Gastroesophageal sphincter (tissue), 4 donors: ENCODE data around the gene CASK. TPM values are rescaled to one million over a fixed set of nuclear protein-coding genes. Genes with fewer than 3 reads are reported as not detected.
A peak's percentile ranks its signal among the peaks of the same experiment; 100 is the strongest.
"Not testable (repeated sequence)": the region's sequence is repeated elsewhere in the genome, so short reads cannot be mapped to it uniquely, and the experiment has no call there.

Source experiments
- ATAC-seq: fragments of 150-250 bp; one replicate; pipeline ENCODE4 v1.9.1; 2016; ENCODE audit warnings: mild to moderate bottlenecking, moderate library complexity
- H3K27ac ChIP-seq, 4 donors: fragments of 200-600 bp; sonication (generic) in 3 of 4; 1 replicate in 3 of 4; 2 replicates in 1 of 4; pipeline ENCODE4 v1.5.1; 2016 to 2019
- H3K27me3 ChIP-seq: fragments of 200-600 bp; sonication (generic); one replicate; pipeline ENCODE4 v1.5.1; 2019
- H3K36me3 ChIP-seq, 2 donors: fragments of 200-600 bp; sonication (generic); one replicate each; pipeline ENCODE4 v1.5.1; 2019; ENCODE audit warnings: control low read depth in 1 of 2
- H3K4me1 ChIP-seq, 3 donors: fragments of 200-600 bp; sonication (generic); 1 replicate in 2 of 3; 2 replicates in 1 of 3; pipeline ENCODE4 v1.5.1; 2016 to 2019; ENCODE audit warnings: control low read depth in 2 of 3
- H3K4me3 ChIP-seq, 2 donors: fragments of 200-600 bp; sonication (generic); one replicate each; pipeline ENCODE4 v1.5.1; 2019; ENCODE audit warnings: mild to moderate bottlenecking in 1 of 2, moderate library complexity in 1 of 2
- H3K9me3 ChIP-seq, 3 donors: fragments of 200-600 bp; sonication (generic); one replicate each; pipeline ENCODE4 v1.5.1; 2017 to 2019; ENCODE audit warnings: control low read depth in 2 of 3
- EP300 ChIP-seq: sonication (generic); formaldehyde crosslinking; IDR thresholded peaks from one replicate; pipeline ENCODE4 v1.6.1; 2017; ENCODE audit warnings: antibody characterized with exemption, mild to moderate bottlenecking
- POLR2A ChIP-seq, 2 donors: fragments of 450-650 bp; IDR thresholded peaks; one replicate each; pipeline ENCODE4 v1.6.1; 2017; ENCODE audit warnings: antibody characterized with exemption in 2 of 2, mild to moderate bottlenecking in 2 of 2, moderate library complexity in 1 of 2
- POLR2AphosphoS5 ChIP-seq: sonication (generic); formaldehyde crosslinking; IDR thresholded peaks from one replicate; pipeline ENCODE4 v1.6.1; 2017; ENCODE audit warnings: antibody characterized with exemption
- WGBS, 2 donors: methylation state at CpG; one replicate each; pipeline ENCODE4 v1.1.5; 2018; ENCODE audit warnings: low coverage in 1 of 2; 5-methylcytosine and 5-hydroxymethylcytosine counted together
- total RNA-seq, 4 donors: library from RNA; depleted of rRNA; stranded (reverse); fragments of >200 nt; gene quantifications; one replicate each; pipeline ENCODE4 v1.1.0, GENCODE V29; 2016
- TF ChIP-seq, protein P1 (sequence below), 4 experiments: fragments of 200-600 bp in 2 of 4; fragments of 450-650 bp in 2 of 4; sonication (generic) in 1 of 4; IDR thresholded peaks; one replicate each; pipeline ENCODE4 v1.5.1; 2017 to 2019; ENCODE audit warnings: antibody characterized with exemption in 4 of 4, mild to moderate bottlenecking in 2 of 4, moderate library complexity in 2 of 4

CASK gene
- total RNA-seq, 4 donors from 2014 or later: 22.6 to 55.0 (median 30.5) TPM

DNA sequence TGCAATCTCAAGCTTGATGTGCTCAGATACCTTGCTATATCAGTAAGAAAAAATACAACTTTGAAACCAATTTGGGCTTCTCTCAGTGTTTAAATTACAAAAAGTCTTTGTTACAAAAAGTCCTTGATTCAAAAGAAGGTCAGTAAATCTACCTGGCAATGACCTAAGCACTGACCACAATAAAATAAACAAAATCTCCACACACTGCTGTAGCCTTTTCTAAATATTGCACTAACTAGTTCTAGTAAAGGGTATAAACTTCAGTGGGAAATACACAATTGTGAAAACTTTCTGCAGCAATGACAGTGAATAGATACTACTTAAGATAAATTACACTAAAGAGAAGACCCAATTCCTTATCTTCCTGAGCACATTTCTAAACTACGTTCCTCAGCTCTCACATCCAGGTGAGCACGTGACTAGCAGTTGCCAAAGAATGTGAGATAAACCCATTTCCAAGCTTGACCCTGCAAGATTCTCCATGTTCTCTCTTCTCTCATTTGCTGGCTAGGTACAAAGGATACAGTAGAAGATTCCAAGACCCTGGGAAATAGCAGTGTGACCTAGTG lies 316.0 kb downstream of the CASK start:
- Histone ChIP-seq H3K27me3 (no peaks in the 10 kb centered on the region), H3K4me3 (no peak overlapping the region), H3K27ac (no peak overlapping the region), H3K9me3 (no peaks in the 10 kb centered on the region), H3K36me3 (peaks cover 0 to 6% of the 10 kb centered on the region in 2 donors), H3K4me1 (no peaks in the 10 kb centered on the region)
- TF ChIP-seq POLR2AphosphoS5 (no peak), EP300 (no peak), POLR2A (IDR thresholded peaks at IDR 0.05) (no peak)
- TF ChIP-seq, protein P1, sequence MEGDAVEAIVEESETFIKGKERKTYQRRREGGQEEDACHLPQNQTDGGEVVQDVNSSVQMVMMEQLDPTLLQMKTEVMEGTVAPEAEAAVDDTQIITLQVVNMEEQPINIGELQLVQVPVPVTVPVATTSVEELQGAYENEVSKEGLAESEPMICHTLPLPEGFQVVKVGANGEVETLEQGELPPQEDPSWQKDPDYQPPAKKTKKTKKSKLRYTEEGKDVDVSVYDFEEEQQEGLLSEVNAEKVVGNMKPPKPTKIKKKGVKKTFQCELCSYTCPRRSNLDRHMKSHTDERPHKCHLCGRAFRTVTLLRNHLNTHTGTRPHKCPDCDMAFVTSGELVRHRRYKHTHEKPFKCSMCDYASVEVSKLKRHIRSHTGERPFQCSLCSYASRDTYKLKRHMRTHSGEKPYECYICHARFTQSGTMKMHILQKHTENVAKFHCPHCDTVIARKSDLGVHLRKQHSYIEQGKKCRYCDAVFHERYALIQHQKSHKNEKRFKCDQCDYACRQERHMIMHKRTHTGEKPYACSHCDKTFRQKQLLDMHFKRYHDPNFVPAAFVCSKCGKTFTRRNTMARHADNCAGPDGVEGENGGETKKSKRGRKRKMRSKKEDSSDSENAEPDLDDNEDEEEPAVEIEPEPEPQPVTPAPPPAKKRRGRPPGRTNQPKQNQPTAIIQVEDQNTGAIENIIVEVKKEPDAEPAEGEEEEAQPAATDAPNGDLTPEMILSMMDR (IDR thresholded peaks at IDR 0.05): no peak
- 69 to 83% methylated on average over 2 of the region's 2 CpGs for WGBS, 2 donors
- no peak for ATAC-seq

DNA sequence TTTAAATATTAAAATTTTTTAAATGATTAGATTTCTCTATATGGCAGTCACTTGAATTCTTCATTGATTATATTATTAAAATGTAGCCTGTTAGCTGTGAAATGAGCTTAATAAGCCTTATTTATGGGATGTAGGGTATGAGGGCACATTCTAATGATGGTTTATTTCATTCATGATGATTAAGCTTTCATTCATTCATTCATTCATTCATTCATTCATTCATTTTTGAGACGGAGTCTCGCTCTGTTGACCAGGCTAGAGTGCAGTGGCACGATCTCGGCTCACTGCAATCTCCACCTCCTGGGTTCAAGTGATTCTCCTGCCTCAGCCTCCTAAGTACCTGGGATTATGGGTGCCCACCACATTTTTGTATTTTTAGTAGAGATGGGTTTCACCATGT lies 317.3 kb downstream of the CASK start:
- not testable (repeated sequence) for H3K27me3 ChIP-seq, H3K27ac ChIP-seq, H3K4me1 ChIP-seq, ATAC-seq, H3K4me3 ChIP-seq, H3K9me3 ChIP-seq, H3K36me3 ChIP-seq
- 94 to 100% methylated on average over 3 to 4 of the region's 4 CpGs for WGBS, 2 donors

DNA sequence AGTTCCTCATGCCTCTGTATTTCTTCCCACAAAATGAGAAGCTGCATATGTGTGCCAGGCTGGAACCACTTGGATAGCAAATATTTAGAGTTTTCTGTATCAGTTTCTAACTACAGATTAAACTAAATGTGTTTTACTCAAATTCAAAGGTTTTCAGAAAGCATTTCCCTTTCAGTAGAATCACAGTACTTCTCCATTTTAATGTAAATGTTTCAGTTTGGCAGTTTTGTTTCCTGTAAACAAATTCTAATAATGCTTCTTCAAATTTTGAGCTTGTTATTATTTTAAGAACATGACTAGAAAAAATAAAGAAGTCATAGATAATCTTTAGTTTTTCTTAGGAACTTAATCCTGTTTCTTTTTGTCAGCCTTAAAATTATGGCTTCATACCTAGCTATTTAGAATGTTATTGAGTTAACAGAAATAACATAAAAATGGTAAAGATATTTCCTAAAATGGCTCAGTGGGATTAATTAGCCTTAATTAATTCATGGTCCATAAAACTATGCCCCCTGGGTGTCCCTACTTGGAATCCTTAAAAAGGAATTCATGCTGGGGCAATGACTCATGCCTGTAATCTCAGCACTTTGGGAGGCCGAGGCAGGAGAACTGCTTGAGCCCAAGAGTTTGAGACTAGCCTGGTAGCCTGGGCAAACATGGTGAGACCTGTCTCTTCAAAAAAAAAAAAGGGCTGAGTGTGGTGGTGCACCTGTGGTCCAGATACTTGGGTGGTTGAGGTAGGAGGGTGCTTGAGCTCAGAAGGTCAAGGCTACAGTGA lies 318.4 kb downstream of the CASK start:
- H3K36me3 ChIP-seq: peaks cover 0 to 6% of the 10 kb centered on the region in 2 donors
- peaks cover 0 to 6% (median 0%) of the 10 kb centered on the region in 3 donors for H3K4me1 ChIP-seq
- ATAC-seq: no peak
- no peaks in the 10 kb centered on the region for H3K9me3 ChIP-seq
- TF ChIP-seq POLR2A (IDR thresholded peaks at IDR 0.05) (no peak), EP300 (no peak), POLR2AphosphoS5 (no peak)
- TF ChIP-seq, protein P1 (IDR thresholded peaks at IDR 0.05): no peak
- no peaks in the 10 kb centered on the region for H3K27me3 ChIP-seq
- H3K4me3 ChIP-seq: no peak overlapping the region
- H3K27ac ChIP-seq: peak overlapping the region in 1 of 4 donors; percentile 0
- 80% methylated on average over 1 of the region's 1 CpG; no CpG with 5 or more reads in 1 of the 2 donors for WGBS, 2 donors

DNA sequence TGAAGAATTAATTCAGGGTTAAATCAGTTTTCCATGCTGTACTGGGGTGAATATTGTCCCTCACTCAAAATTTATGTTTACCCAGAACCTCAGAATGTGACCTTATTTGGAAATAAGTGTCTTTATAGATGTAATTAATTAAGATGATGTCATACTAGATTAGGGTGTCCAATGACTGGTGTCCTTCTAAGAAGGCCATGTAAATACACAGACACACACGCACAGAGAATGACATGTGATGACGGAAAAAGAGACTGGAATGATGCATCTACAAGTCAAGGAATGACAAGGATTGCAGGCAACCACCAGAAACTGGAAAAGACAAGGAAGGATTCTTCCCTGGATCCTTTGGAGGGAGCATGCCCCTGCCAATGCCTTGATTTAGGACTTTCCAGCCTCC lies 319.2 kb downstream of the CASK start:
- no peak overlapping the region for H3K4me3 ChIP-seq
- H3K27ac ChIP-seq: no peak overlapping the region
- no peaks in the 10 kb centered on the region for H3K9me3 ChIP-seq
- ATAC-seq: no peak
- H3K27me3 ChIP-seq: no peaks in the 10 kb centered on the region
- peaks cover 0 to 14% (median 0%) of the 10 kb centered on the region in 3 donors for H3K4me1 ChIP-seq
- WGBS, 2 donors: 67 to 76% methylated on average over 1 to 2 of the region's 2 CpGs
- no peaks in the 10 kb centered on the region for H3K36me3 ChIP-seq
- TF ChIP-seq POLR2AphosphoS5 (no peak), EP300 (no peak), POLR2A (IDR thresholded peaks at IDR 0.05) (no peak)
- TF ChIP-seq, protein P1 (IDR thresholded peaks at IDR 0.05): no peak

DNA sequence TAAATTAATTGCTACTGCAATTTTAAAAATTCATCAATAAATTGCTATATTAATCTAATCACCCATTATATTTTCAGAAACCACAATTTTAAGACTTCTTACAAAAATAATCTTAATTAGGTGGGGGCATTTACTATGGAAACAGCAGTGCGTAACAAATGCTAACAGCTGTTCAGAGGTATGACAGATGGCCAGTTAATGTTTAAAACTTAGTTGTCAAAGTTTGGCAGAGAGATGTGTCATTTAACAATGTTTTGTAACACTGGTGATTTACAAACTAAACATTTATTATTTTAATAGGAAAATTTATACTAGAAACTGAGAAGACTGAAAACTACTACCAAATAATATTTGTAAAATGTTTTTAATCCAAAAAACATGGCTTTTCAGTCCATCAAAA lies 319.8 kb downstream of the CASK start:
- WGBS, 2 donors: 50% methylated on average over 1 of the region's 1 CpG
- TF ChIP-seq POLR2A (IDR thresholded peaks at IDR 0.05): no peak
- TF ChIP-seq POLR2AphosphoS5: no peak
- no peak for TF ChIP-seq EP300
- TF ChIP-seq, protein P1 (IDR thresholded peaks at IDR 0.05): no peak

More for the DNA sequence above, 319.8 kb downstream of the CASK start:
- no peak overlapping the region for H3K27ac ChIP-seq
- H3K4me3 ChIP-seq: no peak overlapping the region
- no peaks in the 10 kb centered on the region for H3K9me3 ChIP-seq
- H3K4me1 ChIP-seq: peaks cover 0 to 17% (median 0%) of the 10 kb centered on the region in 3 donors
- H3K27me3 ChIP-seq: no peaks in the 10 kb centered on the region
- H3K36me3 ChIP-seq: no peaks in the 10 kb centered on the region
- ATAC-seq: no peak
